ENCODE results near the gene KCNQ5. TPM values are rescaled to one million over a fixed set of nuclear protein-coding genes. Genes with fewer than 3 reads are reported as not detected.

KCNQ5 gene
- total RNA-seq, 4 donors from 2014 or later, result 0.57 to 4.4 (median 0.97) TPM

DNA sequence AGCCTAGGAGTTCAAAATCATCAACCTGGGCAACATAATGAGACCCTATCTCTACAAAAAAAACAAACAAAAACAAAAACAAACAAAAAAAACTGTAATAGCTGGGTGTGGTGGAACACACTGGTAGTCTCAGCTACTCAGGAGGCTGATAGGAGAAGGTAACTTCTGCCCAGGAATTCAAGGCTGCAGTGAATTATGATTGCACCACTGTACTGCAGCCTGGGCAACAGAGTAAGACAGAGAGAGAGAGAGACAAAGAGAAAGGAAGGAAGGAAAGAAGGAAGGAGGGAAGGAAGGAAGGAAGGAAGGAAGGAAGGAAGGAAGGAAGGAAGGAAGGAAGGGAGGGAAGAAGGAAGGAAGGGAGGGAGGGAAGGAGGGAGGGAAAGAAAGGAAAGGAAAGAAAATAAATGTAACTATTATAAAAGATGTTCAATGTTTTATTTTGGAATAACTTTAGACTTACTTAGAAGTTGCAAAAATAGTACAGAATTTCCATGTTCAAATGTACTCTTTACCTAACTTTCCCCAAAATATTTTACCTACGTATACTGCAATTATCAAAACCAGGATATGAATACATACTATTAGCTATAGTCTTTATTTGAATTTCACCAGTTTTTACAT is 428.2 kb downstream of the KCNQ5 start:
- intact Hi-C loops (cut with DNase I), result no loop called here
- 85 to 98% methylated on average over 1 of the region's 1 CpG for WGBS, 2 donors
- TF ChIP-seq POLR2A (IDR thresholded peaks at IDR 0.05), result no peak
- TF ChIP-seq, protein P1, sequence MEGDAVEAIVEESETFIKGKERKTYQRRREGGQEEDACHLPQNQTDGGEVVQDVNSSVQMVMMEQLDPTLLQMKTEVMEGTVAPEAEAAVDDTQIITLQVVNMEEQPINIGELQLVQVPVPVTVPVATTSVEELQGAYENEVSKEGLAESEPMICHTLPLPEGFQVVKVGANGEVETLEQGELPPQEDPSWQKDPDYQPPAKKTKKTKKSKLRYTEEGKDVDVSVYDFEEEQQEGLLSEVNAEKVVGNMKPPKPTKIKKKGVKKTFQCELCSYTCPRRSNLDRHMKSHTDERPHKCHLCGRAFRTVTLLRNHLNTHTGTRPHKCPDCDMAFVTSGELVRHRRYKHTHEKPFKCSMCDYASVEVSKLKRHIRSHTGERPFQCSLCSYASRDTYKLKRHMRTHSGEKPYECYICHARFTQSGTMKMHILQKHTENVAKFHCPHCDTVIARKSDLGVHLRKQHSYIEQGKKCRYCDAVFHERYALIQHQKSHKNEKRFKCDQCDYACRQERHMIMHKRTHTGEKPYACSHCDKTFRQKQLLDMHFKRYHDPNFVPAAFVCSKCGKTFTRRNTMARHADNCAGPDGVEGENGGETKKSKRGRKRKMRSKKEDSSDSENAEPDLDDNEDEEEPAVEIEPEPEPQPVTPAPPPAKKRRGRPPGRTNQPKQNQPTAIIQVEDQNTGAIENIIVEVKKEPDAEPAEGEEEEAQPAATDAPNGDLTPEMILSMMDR (IDR thresholded peaks at IDR 0.05), result no peak
- Histone ChIP-seq H3K36me3 (no peaks in the 10 kb centered on the region), H3K27ac (no peak overlapping the region), H3K4me3 (no peak overlapping the region), H3K9me3 (no peaks in the 10 kb centered on the region), H3K27me3 (no peaks in the 10 kb centered on the region), H3K4me1 (no peaks in the 10 kb centered on the region)
- DNase-seq, result no peak

GRCh38 chr6:73050706-73051105 is 428.8 kb downstream of the KCNQ5 start:
- no peak overlapping the region for H3K4me3 ChIP-seq
- WGBS, 2 donors, result 77 to 86% methylated on average over 1 of the region's 1 CpG
- H3K4me1 ChIP-seq, result no peaks in the 10 kb centered on the region
- no peak for TF ChIP-seq POLR2A (IDR thresholded peaks at IDR 0.05)
- TF ChIP-seq, protein P1 (IDR thresholded peaks at IDR 0.05), result no peak
- intact Hi-C loops (cut with DNase I), result no loop called here
- no peaks in the 10 kb centered on the region for H3K27me3 ChIP-seq
- H3K9me3 ChIP-seq, result no peaks in the 10 kb centered on the region
- no peak overlapping the region for H3K27ac ChIP-seq
- H3K36me3 ChIP-seq, result no peaks in the 10 kb centered on the region
- DNase-seq, result no peak

DNA sequence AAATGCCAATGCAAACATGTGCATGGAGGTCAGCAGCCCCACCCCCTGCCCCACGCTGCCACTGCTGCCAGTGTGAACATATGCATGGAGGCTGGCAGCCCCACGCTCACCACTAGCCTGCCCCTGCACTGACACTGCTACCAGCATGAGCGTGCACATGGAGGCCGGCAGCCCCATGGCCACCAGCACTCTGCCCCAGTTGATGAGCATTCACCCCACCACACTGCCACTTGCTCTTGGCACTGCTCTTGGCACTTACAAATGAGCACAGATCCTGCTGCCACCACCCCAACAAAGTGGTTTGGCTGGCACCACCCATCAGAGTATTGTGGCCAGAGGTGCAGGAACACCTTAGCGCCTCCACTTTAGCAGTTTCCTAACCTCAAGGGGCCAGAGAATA is 429.3 kb downstream of the KCNQ5 start:
- no peak overlapping the region for H3K27ac ChIP-seq

GRCh38 chr6:73054958-73055357 is 433.1 kb downstream of the KCNQ5 start:
- DNase-seq, result no peak
- Histone ChIP-seq H3K4me3 (no peak overlapping the region), H3K36me3 (no peaks in the 10 kb centered on the region), H3K27ac (no peak overlapping the region), H3K27me3 (no peaks in the 10 kb centered on the region), H3K9me3 (no peaks in the 10 kb centered on the region), H3K4me1 (no peaks in the 10 kb centered on the region)
- 73 to 79% methylated on average over 8 to 9 of the region's 11 CpGs for WGBS, 2 donors
- intact Hi-C loops (cut with DNase I), result no loop called here
- no peak for TF ChIP-seq POLR2A (IDR thresholded peaks at IDR 0.05)
- TF ChIP-seq, protein P1 (IDR thresholded peaks at IDR 0.05), result no peak

More for the DNA sequence above, 429.3 kb downstream of the KCNQ5 start:
- WGBS, 2 donors, result 88 to 90% methylated on average over 1 to 2 of the region's 5 CpGs
- Histone ChIP-seq H3K4me3 (no peak overlapping the region), H3K4me1 (no peaks in the 10 kb centered on the region), H3K9me3 (no peaks in the 10 kb centered on the region), H3K27me3 (no peaks in the 10 kb centered on the region), H3K36me3 (no peaks in the 10 kb centered on the region)
- no peak for DNase-seq
- TF ChIP-seq, protein P1 (IDR thresholded peaks at IDR 0.05), result no peak
- TF ChIP-seq POLR2A (IDR thresholded peaks at IDR 0.05), result no peak
- intact Hi-C loops (cut with DNase I), result no loop called here

GRCh38 chr6:73058736-73059135 is 436.9 kb downstream of the KCNQ5 start:
- no peak for DNase-seq
- TF ChIP-seq, protein P1 (IDR thresholded peaks at IDR 0.05), result no peak
- TF ChIP-seq POLR2A (IDR thresholded peaks at IDR 0.05), result no peak
- 78 to 80% methylated on average over 3 of the region's 3 CpGs for WGBS, 2 donors
- Histone ChIP-seq H3K9me3 (no peaks in the 10 kb centered on the region), H3K4me1 (no peaks in the 10 kb centered on the region), H3K36me3 (no peaks in the 10 kb centered on the region), H3K4me3 (no peak overlapping the region), H3K27me3 (no peaks in the 10 kb centered on the region), H3K27ac (no peak overlapping the region)
- intact Hi-C loops (cut with DNase I), result no loop called here
